GM06990 (cell line): ENCODE results near the gene PRODH2.
A peak's percentile ranks its signal among the peaks of the same experiment; 100 is the strongest.

Source experiments
- DNase-seq: peaks from one replicate; pipeline ENCODE4 v3.0.0-alpha.2; 2011; ENCODE audit not compliant: insufficient read length; ENCODE audit errors: extremely low read depth
- H3K27me3 ChIP-seq: replicated peaks from 2 replicates; pipeline ENCODE4 v1.6.0; 2011; ENCODE audit warnings: low read length; ENCODE audit not compliant: control insufficient read depth, insufficient read depth
- H3K36me3 ChIP-seq: 2 replicates; pipeline ENCODE4 v1.5.1; 2011; ENCODE audit warnings: low read length; ENCODE audit not compliant: control insufficient read depth, insufficient read depth
- H3K4me3 ChIP-seq: replicated peaks from 2 replicates; pipeline ENCODE4 v1.5.1; 2011; ENCODE audit warnings: low read depth, mild to moderate bottlenecking, control low read depth, low read length
- CTCF ChIP-seq: IDR thresholded peaks from 2 replicates; pipeline ENCODE4 v1.5.1; 2011; ENCODE audit warnings: low read length, control low read depth, mild to moderate bottlenecking, inconsistent platforms; ENCODE audit not compliant: insufficient read depth, poor library complexity, severe bottlenecking

Gene PRODH2

GRCh38 chr19:35764432-35765315 is 48.0 kb downstream of the PRODH2 start:
- TF ChIP-seq CTCF, result no peak
- peaks cover 18% of the 10 kb centered on the region for H3K36me3 ChIP-seq
- no peak overlapping the region for H3K4me3 ChIP-seq
- no peak for DNase-seq
- H3K27me3 ChIP-seq, result no peaks in the 10 kb centered on the region

GRCh38 chr19:35760711-35761349 is 51.8 kb downstream of the PRODH2 start:
- no peaks in the 10 kb centered on the region for H3K27me3 ChIP-seq
- DNase-seq, result no peak
- H3K36me3 ChIP-seq, result peaks cover 14% of the 10 kb centered on the region
- no peak overlapping the region for H3K4me3 ChIP-seq
- no peak for TF ChIP-seq CTCF

- no peak for TF ChIP-seq CTCF
- H3K36me3 ChIP-seq, result peaks cover 12% of the 10 kb centered on the region
- H3K27me3 ChIP-seq, result no peaks in the 10 kb centered on the region
- H3K4me3 ChIP-seq, result no peak overlapping the region
- no peak for DNase-seq
Observed at GRCh38 chr19:35759697-35760096, 52.9 kb downstream of the PRODH2 start.

GRCh38 chr19:35757749-35758608 is 54.7 kb downstream of the PRODH2 start, which contains the start of gene PROSER3:
Gene PROSER3 (plus strand): TSS chr19:35758176. CDS start chr19:35758216, 40 bp downstream.
- H3K36me3 ChIP-seq, result peaks cover 19% of the 10 kb centered on the region
- DNase-seq, result peak; percentile 99
- no peak for TF ChIP-seq CTCF
- H3K27me3 ChIP-seq, result no peaks in the 10 kb centered on the region
- H3K4me3 ChIP-seq, result peak within 1 kb of the TSS; percentile 81

- no peak for DNase-seq
- Histone ChIP-seq H3K4me3 (peak overlapping the region; percentile 51), H3K27me3 (no peaks in the 10 kb centered on the region), H3K36me3 (peaks cover 23% of the 10 kb centered on the region)
- TF ChIP-seq CTCF, result no peak
Observed at GRCh38 chr19:35757231-35757748, 55.4 kb downstream of the PRODH2 start.
